ENCODE results near the gene TMED9. TPM values are rescaled to one million over a fixed set of nuclear protein-coding genes. Genes with fewer than 3 reads are reported as not detected.

The TMED9 gene
- total and polyA plus RNA-seq, 2 of the 4 experiments (the other 2 are of a cell fraction) = 123 to 357 TPM

GRCh38 chr5:177575488-177575887, 16.5 kb upstream of the TMED9 start:
- in situ Hi-C loops (cut with MboI; ENCODE audit: low sequenced_read_pairs) = no loop called here
- dilution Hi-C loops (cut with HindIII; ENCODE audit: low sequenced_read_pairs, unreplicated experiment) = no loop called here
- Histone ChIP-seq H3K9ac (ENCODE audit: low read depth, low read length) (no peak overlapping the region), H2BK20ac (ENCODE audit: low read depth, low read length) (no peak overlapping the region), H4K8ac (ENCODE audit: low read depth in 2 of 2, low read length in 2 of 2) (no peak overlapping the region), H2BK5ac (ENCODE audit: low read depth, low read length, poor library complexity, severe bottlenecking) (no peak overlapping the region), H2AK5ac (ENCODE audit: low read depth, low read length) (no peak overlapping the region), H3K4me1 (ENCODE audit: control insufficient read depth, insufficient read depth, low read length) (no peaks in the 10 kb centered on the region), H4K20me1 (ENCODE audit: insufficient read depth, low read length) (no peaks in the 10 kb centered on the region), H4K5ac (ENCODE audit: low read depth, low read length) (no peak overlapping the region), H2AK9ac (replicated peaks; ENCODE audit: low read depth, low read length, poor library complexity) (no peak overlapping the region), H3K9me3 (ENCODE audit: control insufficient read depth, insufficient read depth, low read length) (no peaks in the 10 kb centered on the region), H3K27ac (ENCODE audit: insufficient read depth, low read length) (no peak overlapping the region), H3K36me3 (ENCODE audit: control insufficient read depth, insufficient read depth, low read length) (no peaks in the 10 kb centered on the region), H2BK15ac (ENCODE audit: low read depth, low read length) (no peak overlapping the region), H3K27me3 (ENCODE audit: control insufficient read depth, insufficient read depth, low read length) (peaks cover 13% of the 10 kb centered on the region), H3K4me3 (ENCODE audit: insufficient read depth, low read depth, low read length) (no peak overlapping the region), H4K91ac (ENCODE audit: insufficient read depth, low read depth, low read length) (no peak overlapping the region), H3K4me2 (ENCODE audit: low read depth, low read length) (no peak overlapping the region), H3K56ac (ENCODE audit: extremely low read depth, insufficient read depth, low read length) (no peak overlapping the region), H2BK120ac (ENCODE audit: low read depth, low read length) (no peak overlapping the region), H2AFZ (replicated peaks; ENCODE audit: low read length, poor library complexity) (no peak overlapping the region), H3K9me1 (ENCODE audit: insufficient read depth, low read length) (no peaks in the 10 kb centered on the region), H3K14ac (replicated peaks; ENCODE audit: low read depth, low read length) (no peak overlapping the region), H3K23ac (ENCODE audit: low read depth, low read length) (no peak overlapping the region), H3K4ac (ENCODE audit: low read depth, low read length) (no peak overlapping the region), H3K79me1 (ENCODE audit: low read depth in 1 of 2, low read length in 2 of 2) (no peaks in the 10 kb centered on the region), H3K18ac (ENCODE audit: low read depth, low read length) (no peak overlapping the region)
- CTCF ChIA-PET = no interaction called here
- TF ChIP-seq MAFK (IDR thresholded peaks at IDR 0.05; ENCODE audit: low read depth, low read length) = no peak
- TF ChIP-seq, protein P1, sequence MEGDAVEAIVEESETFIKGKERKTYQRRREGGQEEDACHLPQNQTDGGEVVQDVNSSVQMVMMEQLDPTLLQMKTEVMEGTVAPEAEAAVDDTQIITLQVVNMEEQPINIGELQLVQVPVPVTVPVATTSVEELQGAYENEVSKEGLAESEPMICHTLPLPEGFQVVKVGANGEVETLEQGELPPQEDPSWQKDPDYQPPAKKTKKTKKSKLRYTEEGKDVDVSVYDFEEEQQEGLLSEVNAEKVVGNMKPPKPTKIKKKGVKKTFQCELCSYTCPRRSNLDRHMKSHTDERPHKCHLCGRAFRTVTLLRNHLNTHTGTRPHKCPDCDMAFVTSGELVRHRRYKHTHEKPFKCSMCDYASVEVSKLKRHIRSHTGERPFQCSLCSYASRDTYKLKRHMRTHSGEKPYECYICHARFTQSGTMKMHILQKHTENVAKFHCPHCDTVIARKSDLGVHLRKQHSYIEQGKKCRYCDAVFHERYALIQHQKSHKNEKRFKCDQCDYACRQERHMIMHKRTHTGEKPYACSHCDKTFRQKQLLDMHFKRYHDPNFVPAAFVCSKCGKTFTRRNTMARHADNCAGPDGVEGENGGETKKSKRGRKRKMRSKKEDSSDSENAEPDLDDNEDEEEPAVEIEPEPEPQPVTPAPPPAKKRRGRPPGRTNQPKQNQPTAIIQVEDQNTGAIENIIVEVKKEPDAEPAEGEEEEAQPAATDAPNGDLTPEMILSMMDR (conservative IDR thresholded peaks at IDR 0.05; ENCODE audit: low read depth, low read length) = no peak
- TF ChIP-seq MXI1 (IDR thresholded peaks at IDR 0.05; ENCODE audit: borderline replicate concordance, low read depth, low read length) = no peak
- no peak for TF ChIP-seq CEBPB (IDR thresholded peaks at IDR 0.05; ENCODE audit: low read depth, low read length)
- no peak for TF ChIP-seq BHLHE40 (IDR thresholded peaks at IDR 0.05; ENCODE audit: low read depth, low read length)
- no peak for TF ChIP-seq USF2 (IDR thresholded peaks at IDR 0.05; ENCODE audit: low read depth, low read length)
- TF ChIP-seq CHD1 (IDR thresholded peaks at IDR 0.05; ENCODE audit: low read depth, low read length) = no peak
- TF ChIP-seq RCOR1 (IDR thresholded peaks at IDR 0.05; ENCODE audit: insufficient replicate concordance, low read length) = no peak
- TF ChIP-seq RFX5 (IDR thresholded peaks at IDR 0.05; ENCODE audit: low read depth, low read length) = no peak
- no peak for TF ChIP-seq ELK1 (IDR thresholded peaks at IDR 0.05; ENCODE audit: borderline replicate concordance, low read depth, low read length)
- no peak for TF ChIP-seq FOS (IDR thresholded peaks at IDR 0.05; ENCODE audit: low read depth, low read length)
- TF ChIP-seq SMC3 (IDR thresholded peaks at IDR 0.05; ENCODE audit: low read depth, low read length) = no peak
- no peak for TF ChIP-seq POLR2A (IDR thresholded peaks at IDR 0.05; ENCODE audit: low read depth, low read length)
- TF ChIP-seq MAZ (IDR thresholded peaks at IDR 0.05; ENCODE audit: borderline replicate concordance, low read depth, low read length) = no peak
- TF ChIP-seq NFE2L2 (IDR thresholded peaks at IDR 0.05; ENCODE audit: low read depth, low read length) = no peak
- TF ChIP-seq RAD21 (IDR thresholded peaks at IDR 0.05; ENCODE audit: low read length) = no peak
- no peak for ATAC-seq (ENCODE audit: low read depth)
- 67% methylated on average over 1 of the region's 1 CpG; no CpG with 5 or more reads in 1 of the 2 experiments for WGBS, 2 experiments (ENCODE audit: extremely low coverage in 2 of 2, insufficient read length in 1 of 2)
- no TSS peak for BruUV-seq (replicated peaks)
- POLR2A ChIA-PET (ENCODE audit: unreplicated experiment) = no interaction called here
- no peak for DNase-seq
- intact Hi-C loops (cut with micrococcal nuclease) = no loop called here
